Neural cell (in vitro differentiated cells): ENCODE measurements around the gene FAM124A. TPM values are rescaled to one million over a fixed set of nuclear protein-coding genes. Genes with fewer than 3 reads are reported as not detected.

Source experiments
- H2AFZ ChIP-seq: fragments of 200-600, 300-800 bp; sonication (generic), shearing (Covaris generic); 2 replicates; pipeline ENCODE4 v1.6.0; 2014; ENCODE audit warnings: low read depth, mild to moderate bottlenecking, antibody characterized with exemption, low read length, moderate library complexity
- H3F3A ChIP-seq: fragments of 200-600 bp; shearing (Covaris generic); 2 replicates; pipeline ENCODE4 v1.6.1; 2016; ENCODE audit warnings: mild to moderate bottlenecking, moderate library complexity, mixed read lengths, antibody characterized with exemption, low read length; ENCODE audit not compliant: insufficient read depth, poor library complexity, severe bottlenecking
- H3K27ac ChIP-seq: fragments of 200-600, 300-800 bp; sonication (generic), shearing (Covaris generic); 2 replicates; pipeline ENCODE4 v1.5.1; 2014; ENCODE audit warnings: mild to moderate bottlenecking, low read length, moderate library complexity
- H3K27me3 ChIP-seq: fragments of 300-800, 200-600 bp; sonication (generic), shearing (Covaris generic); 2 replicates; pipeline ENCODE4 v1.6.0; 2014; ENCODE audit warnings: mild to moderate bottlenecking, low read depth, low read length, moderate library complexity; ENCODE audit not compliant: insufficient read depth
- H3K36me3 ChIP-seq: fragments of 300-800, 200-600 bp; sonication (generic), shearing (Covaris generic); 2 replicates; pipeline ENCODE4 v1.5.1; 2014; ENCODE audit warnings: mild to moderate bottlenecking, antibody characterized with exemption, low read length, moderate library complexity; ENCODE audit not compliant: insufficient read depth
- H3K4me2 ChIP-seq: fragments of 300-800, 200-600 bp; sonication (generic), shearing (Covaris generic); 2 replicates; pipeline ENCODE4 v1.6.0; 2014; ENCODE audit warnings: mild to moderate bottlenecking, low read length
- H3K4me3 ChIP-seq: fragments of 300-800, 200-600 bp; sonication (generic), shearing (Covaris generic); 2 replicates; pipeline ENCODE4 v1.5.1; 2014; ENCODE audit warnings: mild to moderate bottlenecking, low read length, moderate library complexity
- H3K79me2 ChIP-seq: fragments of 200-600 bp; shearing (Covaris generic); replicated peaks from 2 replicates; pipeline ENCODE4 v1.6.0; 2014; ENCODE audit warnings: mild to moderate bottlenecking, low read length, moderate library complexity; ENCODE audit not compliant: insufficient read depth
- H3K9ac ChIP-seq: fragments of 300-800, 200-600 bp; sonication (generic), shearing (Covaris generic); 2 replicates; pipeline ENCODE4 v1.6.1; 2016; ENCODE audit warnings: mild to moderate bottlenecking, low read length, mixed read lengths
- H3K9me2 ChIP-seq: fragments of 200-600 bp; shearing (Covaris generic); 2 replicates; pipeline ENCODE4 v1.6.1; 2016; ENCODE audit warnings: mild to moderate bottlenecking, low read length, mixed read lengths; ENCODE audit not compliant: insufficient read depth
- H3K9me3 ChIP-seq: fragments of 200-600, 300-800 bp; sonication (generic), shearing (Covaris generic); 2 replicates; pipeline ENCODE4 v1.6.1; 2016; ENCODE audit warnings: mild to moderate bottlenecking, mixed run types, low read length, moderate library complexity, mixed read lengths
- H4K20me1 ChIP-seq: fragments of 200-600 bp; shearing (Covaris generic); 2 replicates; pipeline ENCODE4 v1.6.1; 2016; ENCODE audit warnings: mild to moderate bottlenecking, mixed run types; ENCODE audit not compliant: insufficient read depth
- EP300 ChIP-seq: fragments of 450-650 bp; conservative IDR thresholded peaks from 2 replicates; pipeline ENCODE4 v1.6.1; 2014; ENCODE audit warnings: antibody characterized with exemption, mild to moderate bottlenecking, moderate library complexity; ENCODE audit not compliant: poor library complexity, severe bottlenecking
- EZH2 ChIP-seq: fragments of 200-600, 300-800 bp; shearing (Covaris generic), sonication (generic); IDR thresholded peaks from 2 replicates; pipeline ENCODE4 v1.6.1; 2014; ENCODE audit warnings: antibody characterized with exemption, low read length, borderline replicate concordance, mild to moderate bottlenecking; ENCODE audit not compliant: insufficient read depth, poor library complexity, severe bottlenecking
- MXI1 ChIP-seq: fragments of 450-650 bp; conservative IDR thresholded peaks from 2 replicates; pipeline ENCODE4 v1.6.1; 2014; ENCODE audit warnings: antibody characterized with exemption, mild to moderate bottlenecking; ENCODE audit not compliant: poor library complexity, severe bottlenecking
- POLR2AphosphoS5 ChIP-seq: IDR thresholded peaks from 2 replicates; pipeline ENCODE4 v1.6.1; 2012
- RAD21 ChIP-seq: fragments of 450-650 bp; conservative IDR thresholded peaks from 2 replicates; pipeline ENCODE4 v1.6.1; 2014; ENCODE audit warnings: antibody characterized with exemption, mild to moderate bottlenecking, moderate library complexity
- REST ChIP-seq: IDR thresholded peaks from 2 replicates; pipeline ENCODE4 v1.6.1; 2012; ENCODE audit warnings: borderline replicate concordance
- SMC3 ChIP-seq: fragments of 450-650 bp; conservative IDR thresholded peaks from 2 replicates; pipeline ENCODE4 v1.6.1; 2014; ENCODE audit warnings: antibody characterized with exemption, mild to moderate bottlenecking, moderate library complexity; ENCODE audit not compliant: poor library complexity
- TAF1 ChIP-seq: IDR thresholded peaks from 2 replicates; pipeline ENCODE4 v1.6.1; 2012; ENCODE audit warnings: low read depth
- polyA plus RNA-seq: library from polyadenylated mRNA; depleted of rRNA; stranded (reverse); fragments of >200 nt; gene quantifications from 2 replicates; pipeline ENCODE4 v1.2.3, GENCODE V29; 2014
- TF ChIP-seq, protein P1 (sequence below): fragments of 450-650 bp; IDR thresholded peaks from 2 replicates; pipeline ENCODE4 v1.5.1; 2014; ENCODE audit warnings: antibody characterized with exemption, mild to moderate bottlenecking, moderate library complexity; ENCODE audit not compliant: poor library complexity, severe bottlenecking

Gene FAM124A
- polyA plus RNA-seq, 1 donor from 2014 or later = 3.0 TPM

DNA sequence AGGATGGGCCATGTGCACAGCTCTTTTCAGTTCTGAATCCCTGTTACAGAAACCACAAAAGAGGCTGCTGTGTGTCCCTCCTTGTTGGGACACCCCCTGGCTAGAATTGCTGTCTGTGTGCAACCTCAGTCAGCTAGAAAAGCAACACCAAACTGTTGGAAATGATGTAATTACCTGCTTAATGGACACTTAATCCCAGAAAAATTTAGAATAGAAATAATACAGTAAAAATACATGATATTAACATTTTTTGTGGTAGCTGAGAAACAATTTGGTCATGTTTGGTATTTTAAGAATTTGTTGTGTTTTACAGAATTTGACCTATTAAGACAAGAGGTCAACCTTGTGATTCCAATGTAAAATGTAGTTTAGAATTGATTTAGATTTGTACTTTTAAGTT, 46.8 kb downstream of the FAM124A start:
- Histone ChIP-seq H3K36me3 (no peaks in the 10 kb centered on the region), H3K27ac (no peak overlapping the region), H3K4me2 (no peak overlapping the region), H3F3A (no peaks in the 10 kb centered on the region), H4K20me1 (no peaks in the 10 kb centered on the region), H3K79me2 (no peaks in the 10 kb centered on the region), H3K9me3 (no peaks in the 10 kb centered on the region), H3K4me3 (no peak overlapping the region), H2AFZ (no peak overlapping the region), H3K9me2 (no peaks in the 10 kb centered on the region), H3K27me3 (no peaks in the 10 kb centered on the region), H3K9ac (no peak overlapping the region)
- no peak for TF ChIP-seq MXI1
- no peak for TF ChIP-seq POLR2AphosphoS5
- TF ChIP-seq RAD21 = no peak
- no peak for TF ChIP-seq TAF1
- TF ChIP-seq, protein P1, sequence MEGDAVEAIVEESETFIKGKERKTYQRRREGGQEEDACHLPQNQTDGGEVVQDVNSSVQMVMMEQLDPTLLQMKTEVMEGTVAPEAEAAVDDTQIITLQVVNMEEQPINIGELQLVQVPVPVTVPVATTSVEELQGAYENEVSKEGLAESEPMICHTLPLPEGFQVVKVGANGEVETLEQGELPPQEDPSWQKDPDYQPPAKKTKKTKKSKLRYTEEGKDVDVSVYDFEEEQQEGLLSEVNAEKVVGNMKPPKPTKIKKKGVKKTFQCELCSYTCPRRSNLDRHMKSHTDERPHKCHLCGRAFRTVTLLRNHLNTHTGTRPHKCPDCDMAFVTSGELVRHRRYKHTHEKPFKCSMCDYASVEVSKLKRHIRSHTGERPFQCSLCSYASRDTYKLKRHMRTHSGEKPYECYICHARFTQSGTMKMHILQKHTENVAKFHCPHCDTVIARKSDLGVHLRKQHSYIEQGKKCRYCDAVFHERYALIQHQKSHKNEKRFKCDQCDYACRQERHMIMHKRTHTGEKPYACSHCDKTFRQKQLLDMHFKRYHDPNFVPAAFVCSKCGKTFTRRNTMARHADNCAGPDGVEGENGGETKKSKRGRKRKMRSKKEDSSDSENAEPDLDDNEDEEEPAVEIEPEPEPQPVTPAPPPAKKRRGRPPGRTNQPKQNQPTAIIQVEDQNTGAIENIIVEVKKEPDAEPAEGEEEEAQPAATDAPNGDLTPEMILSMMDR = no peak
- no peak for TF ChIP-seq REST
- TF ChIP-seq SMC3 = no peak
- no peak for TF ChIP-seq EP300
- TF ChIP-seq EZH2 = no peak

DNA sequence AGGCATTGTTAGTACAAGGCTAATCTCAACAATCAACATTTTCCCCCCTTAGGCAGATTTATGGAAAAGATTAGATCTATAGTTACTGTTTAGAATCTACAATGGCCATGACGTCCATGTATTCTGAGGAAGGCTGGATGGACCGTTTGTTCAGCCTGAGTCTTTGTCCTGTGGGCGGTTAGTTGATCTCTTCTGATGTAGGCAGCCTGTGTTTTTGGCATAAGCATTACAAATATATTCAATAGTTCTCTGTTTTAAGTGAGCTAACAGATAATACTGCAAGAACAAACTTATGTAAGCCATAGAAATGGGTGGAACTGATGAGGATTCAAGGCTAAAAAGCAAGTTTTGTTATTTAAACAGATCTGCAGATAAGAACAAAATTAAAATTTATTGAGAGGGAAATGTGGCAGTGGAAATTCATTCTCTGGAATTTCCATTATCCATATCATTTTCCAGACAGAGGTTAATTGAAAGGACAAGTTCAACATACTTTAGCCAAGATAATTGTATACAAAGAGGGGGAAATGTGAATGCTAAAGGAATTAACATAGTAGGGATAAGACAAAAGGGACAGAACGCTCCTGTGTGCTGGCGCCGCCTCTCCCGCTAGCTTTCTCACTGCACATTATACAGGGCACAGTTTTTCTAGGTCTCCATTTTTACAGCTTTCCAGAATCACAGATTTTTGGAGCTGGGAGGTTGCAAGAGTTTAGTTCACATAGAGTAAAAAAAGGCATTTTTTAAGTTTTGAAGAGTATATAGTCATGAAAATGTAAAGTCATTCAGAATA, 48.6 kb downstream of the FAM124A start:
- no peak overlapping the region for H3K4me2 ChIP-seq
- no peaks in the 10 kb centered on the region for H3K79me2 ChIP-seq
- no peak overlapping the region for H3K27ac ChIP-seq
- no peaks in the 10 kb centered on the region for H3K27me3 ChIP-seq
- no peaks in the 10 kb centered on the region for H3K9me2 ChIP-seq
- H3K9me3 ChIP-seq = no peaks in the 10 kb centered on the region
- H3K9ac ChIP-seq = no peak overlapping the region
- H4K20me1 ChIP-seq = no peaks in the 10 kb centered on the region
- H2AFZ ChIP-seq = no peak overlapping the region
- no peaks in the 10 kb centered on the region for H3K36me3 ChIP-seq
- TF ChIP-seq, protein P1 = no peak
- TF ChIP-seq REST (no peak), EP300 (no peak), SMC3 (no peak), TAF1 (no peak), MXI1 (no peak), EZH2 (no peak), RAD21 (no peak), POLR2AphosphoS5 (no peak)
- no peaks in the 10 kb centered on the region for H3F3A ChIP-seq
- no peak overlapping the region for H3K4me3 ChIP-seq
